Caco-2 (cell line): ENCODE data around the gene POFUT2. TPM values are rescaled to one million over a fixed set of nuclear protein-coding genes. Genes with fewer than 3 reads are reported as not detected.

ENCODE experiments used
- BruUV-seq: library from RNA; stranded (reverse); fragments of 400-500 nt; replicated peaks from 2 replicates; lab custom pipeline; 2021; lab: Mats Ljungman, UMichigan
- CTCF ChIA-PET: fragments of 300-600 bp; sonication (Branson Sonifier 250); formaldehyde crosslinking; loops from one replicate; lab custom pipeline; 2022; ENCODE audit warnings: antibody characterized with exemption; lab: Charles Lee
- POLR2A ChIA-PET: fragments of 300-600 bp; sonication (Branson Sonifier 250); formaldehyde crosslinking; loops from one replicate; lab custom pipeline; 2022; ENCODE audit warnings: antibody characterized with exemption; lab: Charles Lee
- DNase-seq, 2 experiments: peaks; one replicate each; pipeline versions ENCODE4 v3.0.0 to v3.0.0-alpha.2; 2020 to 2022
- H3K27me3 ChIP-seq: replicated peaks from 2 replicates; pipeline ENCODE4 v1.6.0; 2011; ENCODE audit warnings: low read length; ENCODE audit not compliant: control insufficient read depth, insufficient read depth
- H3K36me3 ChIP-seq: 2 replicates; pipeline ENCODE4 v1.5.1; 2011; ENCODE audit warnings: low read length; ENCODE audit not compliant: control insufficient read depth, insufficient read depth
- H3K4me1 ChIP-seq: fragments of 250-450 bp; sonication (Bioruptor Pico); 2 replicates; pipeline ENCODE4 v1.5.1; 2020; ENCODE audit warnings: mild to moderate bottlenecking
- H3K4me3 ChIP-seq: 2 replicates; pipeline ENCODE4 v1.5.1; 2011; ENCODE audit warnings: low read depth, mild to moderate bottlenecking, control low read depth, low read length
- H3K9me3 ChIP-seq: fragments of 250-450 bp; sonication (Bioruptor Pico); 2 replicates; pipeline ENCODE4 v1.5.1; 2020; ENCODE audit warnings: mild to moderate bottlenecking, moderate library complexity
- H3K27ac Mint-ChIP-seq: one replicate; pipeline ENCODE4 v1.8.0; 2022; ENCODE audit warnings: mixed read lengths; ENCODE audit not compliant: unreplicated experiment
- H3K27me3 Mint-ChIP-seq: one replicate; pipeline ENCODE4 v1.8.0; 2022; ENCODE audit warnings: mixed read lengths; ENCODE audit not compliant: insufficient read depth, unreplicated experiment
- H3K36me3 Mint-ChIP-seq: one replicate; pipeline ENCODE4 v1.8.0; 2022; ENCODE audit warnings: mild to moderate bottlenecking, mixed read lengths; ENCODE audit not compliant: insufficient read depth, unreplicated experiment
- H3K4me1 Mint-ChIP-seq: one replicate; pipeline ENCODE4 v1.8.0; 2022; ENCODE audit warnings: low read depth, mixed read lengths; ENCODE audit not compliant: unreplicated experiment
- H3K4me3 Mint-ChIP-seq: one replicate; pipeline ENCODE4 v1.8.0; 2022; ENCODE audit warnings: mild to moderate bottlenecking, moderate library complexity, mixed read lengths; ENCODE audit not compliant: unreplicated experiment
- H3K9me3 Mint-ChIP-seq: one replicate; pipeline ENCODE4 v1.8.0; 2022; ENCODE audit warnings: mixed read lengths; ENCODE audit not compliant: unreplicated experiment
- CTCF ChIP-seq, 2 experiments: fragments of 200-600 bp in 1 of 2; IDR thresholded peaks; 1 replicate in 1 of 2; 2 replicates in 1 of 2; pipeline versions ENCODE4 v1.5.1 to v1.8.0; 2011 to 2022; ENCODE audit warnings: antibody characterized with exemption in 1 of 2, control low read depth in 1 of 2, inconsistent platforms in 1 of 2, low read depth in 1 of 2, low read length in 1 of 2, mild to moderate bottlenecking in 1 of 2, moderate library complexity in 1 of 2; ENCODE audit not compliant: insufficient read depth in 1 of 2, severe bottlenecking in 1 of 2, unreplicated experiment in 1 of 2
- intact Hi-C: fragments of 100-400 bp; cut with micrococcal nuclease; formaldehyde crosslinking; loops from one replicate; pipeline ENCODE4 v1.10.0; 2022; ENCODE audit not compliant: unreplicated experiment
- total RNA-seq: library from RNA; stranded (reverse); gene quantifications from 2 replicates; pipeline ENCODE4 v1.2.3, GENCODE V29; 2022

Gene POFUT2
- total RNA-seq, 1 experiment from 2014 or later = 32.0 TPM

GRCh38 chr21:45236481-45236880 lies 51.2 kb downstream of the POFUT2 start:
- intact Hi-C loops = loop anchor here (10.0 kb wide), 1 partner anchor 92 kb away; no protein-coding TSS in a partner anchor
- BruUV-seq = no TSS peak
- CTCF ChIA-PET = interaction anchor here (1.1 to 1.5 kb wide), 2 partner anchors 96 to 99 kb away, joined by 4 to 6 read pairs; no protein-coding TSS in a partner anchor

GRCh38 chr21:45235488-45235887 lies 52.2 kb downstream of the POFUT2 start:
- Histone ChIP-seq H3K4me3 (no peak overlapping the region), H3K4me1 (no peaks in the 10 kb centered on the region), H3K27me3 (no peaks in the 10 kb centered on the region), H3K9me3 (no peaks in the 10 kb centered on the region), H3K36me3 (no peaks in the 10 kb centered on the region)
- DNase-seq = no peak
- no peak overlapping the region for H3K4me3 Mint-ChIP-seq
- TF ChIP-seq CTCF (IDR thresholded peaks at IDR 0.05; ENCODE audit: insufficient read depth in 1 of 2, low read depth in 1 of 2, low read length in 1 of 2, severe bottlenecking in 1 of 2, unreplicated experiment in 1 of 2) = no peak
- H3K27ac Mint-ChIP-seq = no peak overlapping the region
- H3K9me3 Mint-ChIP-seq = peaks cover 12% of the 10 kb centered on the region
- POLR2A ChIA-PET = no interaction called here
- intact Hi-C loops = loop anchor here (10.0 kb wide), 1 partner anchor 91 kb away; no protein-coding TSS in a partner anchor
- no peaks in the 10 kb centered on the region for H3K4me1 Mint-ChIP-seq
- BruUV-seq = no TSS peak
- H3K27me3 Mint-ChIP-seq = peaks cover 6% of the 10 kb centered on the region
- CTCF ChIA-PET = no interaction called here
- H3K36me3 Mint-ChIP-seq = no peaks in the 10 kb centered on the region

More at GRCh38 chr21:45236481-45236880, 51.2 kb downstream of the POFUT2 start:
- Mint-ChIP-seq H3K4me1 (no peaks in the 10 kb centered on the region), H3K36me3 (no peaks in the 10 kb centered on the region), H3K9me3 (peaks cover 12% of the 10 kb centered on the region), H3K27ac (no peak overlapping the region), H3K4me3 (no peak overlapping the region), H3K27me3 (peaks cover 6% of the 10 kb centered on the region)
- H3K9me3 ChIP-seq = no peaks in the 10 kb centered on the region
- H3K4me3 ChIP-seq = no peak overlapping the region
- no peaks in the 10 kb centered on the region for H3K4me1 ChIP-seq
- H3K36me3 ChIP-seq = no peaks in the 10 kb centered on the region
- no peaks in the 10 kb centered on the region for H3K27me3 ChIP-seq
- POLR2A ChIA-PET = no interaction called here
- peak in 1 of 2 experiments; percentile 37 for TF ChIP-seq CTCF (IDR thresholded peaks at IDR 0.05; ENCODE audit: insufficient read depth in 1 of 2, low read depth in 1 of 2, low read length in 1 of 2, severe bottlenecking in 1 of 2, unreplicated experiment in 1 of 2)
- DNase-seq = peak in 1 of 2 experiments; percentile 31

- Histone ChIP-seq H3K4me1 (no peaks in the 10 kb centered on the region), H3K27me3 (no peaks in the 10 kb centered on the region), H3K4me3 (no peak overlapping the region), H3K9me3 (no peaks in the 10 kb centered on the region), H3K36me3 (no peaks in the 10 kb centered on the region)
- no peak overlapping the region for H3K4me3 Mint-ChIP-seq
- no peaks in the 10 kb centered on the region for H3K4me1 Mint-ChIP-seq
- BruUV-seq = no TSS peak
- no peak overlapping the region for H3K27ac Mint-ChIP-seq
- DNase-seq = no peak
- H3K36me3 Mint-ChIP-seq = no peaks in the 10 kb centered on the region
- peaks cover 12% of the 10 kb centered on the region for H3K9me3 Mint-ChIP-seq
- CTCF ChIA-PET = no interaction called here
- intact Hi-C loops = loop anchor here (10.0 kb wide), 1 partner anchor 90 kb away; no protein-coding TSS in a partner anchor
- peaks cover 6% of the 10 kb centered on the region for H3K27me3 Mint-ChIP-seq
- TF ChIP-seq CTCF (IDR thresholded peaks at IDR 0.05; ENCODE audit: insufficient read depth in 1 of 2, low read depth in 1 of 2, low read length in 1 of 2, severe bottlenecking in 1 of 2, unreplicated experiment in 1 of 2) = no peak
- POLR2A ChIA-PET = no interaction called here
These were observed 52.7 kb downstream of the POFUT2 start for GRCh38 chr21:45234965-45235364.
